Nasal cavity respiratory epithelium epithelial cell of viscerocranial mucosa (primary cell): ENCODE data around the gene TLE3. TPM values are rescaled to one million over a fixed set of nuclear protein-coding genes. Genes with fewer than 3 reads are reported as not detected.

ENCODE experiments used
- total RNA-seq: library from RNA; depleted of rRNA; stranded (reverse); fragments of >200 nt; gene quantifications from 2 replicates; pipeline ENCODE4 v1.2.3, GENCODE V29; 2014

The TLE3 gene
- total RNA-seq, result 30.4 and 86.7 TPM in 2 replicates

DNA sequence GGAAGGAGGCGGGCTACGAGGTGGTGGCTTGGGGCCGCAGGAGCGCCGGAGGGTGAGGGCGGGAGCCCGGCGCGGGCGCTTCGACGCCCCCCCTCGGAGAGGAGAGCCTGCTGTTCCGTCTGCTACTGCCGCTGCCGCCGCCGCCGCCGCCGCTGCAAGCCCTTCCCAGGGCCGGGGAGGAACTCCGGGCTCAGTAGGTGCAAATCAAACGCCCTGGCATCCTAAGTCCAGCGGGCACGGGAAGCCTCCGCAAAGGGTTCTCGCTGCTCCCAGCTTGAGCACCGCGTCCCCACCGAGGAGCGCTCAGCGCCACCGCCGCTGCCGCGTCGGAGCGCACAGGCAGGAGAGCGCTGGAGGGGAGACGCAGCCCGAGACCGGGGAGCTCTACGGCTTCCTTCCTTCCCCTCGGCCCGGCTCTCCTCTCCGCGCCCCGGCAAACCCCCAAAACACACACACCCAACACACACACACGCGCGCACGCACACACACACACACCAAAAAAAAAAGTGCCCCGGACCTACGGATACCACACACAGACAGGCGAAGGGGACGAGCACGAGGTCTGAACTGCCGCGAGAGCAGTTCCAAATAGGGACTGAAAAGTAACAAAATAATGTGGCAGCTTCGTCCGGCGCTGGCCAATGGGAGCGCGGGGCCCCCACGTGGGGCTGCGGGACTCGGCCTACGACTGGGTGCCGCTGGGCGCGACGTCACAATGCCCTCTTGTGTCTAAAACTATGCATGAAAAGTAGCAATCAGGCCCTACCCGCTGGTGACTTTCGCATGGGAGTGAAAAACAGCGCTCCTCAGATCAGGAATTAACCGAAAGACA, at the start of gene TLE3:
Gene TLE3 (minus strand): TSS at position 597 of the 832 bp plus-strand sequence. CDS start 1,119 bp downstream, outside the sequence.

